ENCODE data around the gene DISP2.

Gene DISP2

DNA sequence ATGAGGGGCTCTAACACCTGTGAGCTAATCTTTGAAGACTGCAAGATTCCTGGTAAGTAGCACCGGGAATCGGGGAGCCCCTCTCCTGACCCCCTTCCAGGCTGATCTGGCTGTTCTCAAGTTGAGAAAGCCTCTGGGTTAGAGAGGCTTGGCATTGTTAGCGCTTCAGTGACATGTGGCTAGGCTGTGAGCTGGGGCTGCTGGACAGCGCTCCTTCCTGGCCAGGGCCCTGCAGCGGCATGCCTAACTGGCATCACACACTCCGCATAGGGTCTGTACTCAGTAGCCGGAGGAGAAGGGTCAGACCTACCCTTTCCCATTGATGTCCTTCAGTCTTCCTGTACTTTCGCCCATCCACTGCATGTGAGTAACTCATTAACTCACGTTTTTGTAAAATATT, 55.0 kb downstream of the DISP2 start:
- H3K9me3 ChIP-seq (ENCODE audit: severe bottlenecking), result no peaks in the 10 kb centered on the region
- H3K27ac ChIP-seq, result no peak overlapping the region
- H3K36me3 ChIP-seq, result peaks cover 66% of the 10 kb centered on the region
- DNase-seq, result no peak
- no peaks in the 10 kb centered on the region for H3K27me3 ChIP-seq (ENCODE audit: insufficient read depth, low read depth, severe bottlenecking)
- no peak overlapping the region for H3K4me3 ChIP-seq (ENCODE audit: low read depth, low read length)
- TF ChIP-seq, protein P1, sequence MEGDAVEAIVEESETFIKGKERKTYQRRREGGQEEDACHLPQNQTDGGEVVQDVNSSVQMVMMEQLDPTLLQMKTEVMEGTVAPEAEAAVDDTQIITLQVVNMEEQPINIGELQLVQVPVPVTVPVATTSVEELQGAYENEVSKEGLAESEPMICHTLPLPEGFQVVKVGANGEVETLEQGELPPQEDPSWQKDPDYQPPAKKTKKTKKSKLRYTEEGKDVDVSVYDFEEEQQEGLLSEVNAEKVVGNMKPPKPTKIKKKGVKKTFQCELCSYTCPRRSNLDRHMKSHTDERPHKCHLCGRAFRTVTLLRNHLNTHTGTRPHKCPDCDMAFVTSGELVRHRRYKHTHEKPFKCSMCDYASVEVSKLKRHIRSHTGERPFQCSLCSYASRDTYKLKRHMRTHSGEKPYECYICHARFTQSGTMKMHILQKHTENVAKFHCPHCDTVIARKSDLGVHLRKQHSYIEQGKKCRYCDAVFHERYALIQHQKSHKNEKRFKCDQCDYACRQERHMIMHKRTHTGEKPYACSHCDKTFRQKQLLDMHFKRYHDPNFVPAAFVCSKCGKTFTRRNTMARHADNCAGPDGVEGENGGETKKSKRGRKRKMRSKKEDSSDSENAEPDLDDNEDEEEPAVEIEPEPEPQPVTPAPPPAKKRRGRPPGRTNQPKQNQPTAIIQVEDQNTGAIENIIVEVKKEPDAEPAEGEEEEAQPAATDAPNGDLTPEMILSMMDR (IDR thresholded peaks at IDR 0.05; ENCODE audit: low read depth, low read length), result no peak

DNA sequence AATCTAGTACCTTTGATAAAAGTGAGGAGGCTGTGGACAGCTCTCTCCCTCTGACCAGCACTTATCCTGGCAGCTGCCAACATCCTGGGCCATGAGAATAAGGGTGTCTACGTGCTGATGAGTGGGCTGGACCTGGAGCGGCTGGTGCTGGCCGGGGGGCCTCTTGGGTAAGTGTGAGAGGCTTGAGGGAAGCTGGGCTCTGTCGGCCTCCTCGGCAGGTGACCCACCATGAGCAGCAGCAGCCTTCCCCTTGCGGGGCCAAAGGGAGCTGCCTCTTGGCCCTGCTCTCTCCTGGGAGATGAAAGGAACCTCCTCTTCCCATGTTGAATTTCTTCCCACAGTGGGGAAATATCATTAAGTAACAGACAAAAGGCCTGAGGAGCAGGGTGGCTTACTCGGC, 56.8 kb downstream of the DISP2 start:
- H3K9me3 ChIP-seq (ENCODE audit: severe bottlenecking), result no peaks in the 10 kb centered on the region
- peaks cover 72% of the 10 kb centered on the region for H3K36me3 ChIP-seq
- no peak for DNase-seq
- H3K27me3 ChIP-seq (ENCODE audit: insufficient read depth, low read depth, severe bottlenecking), result no peaks in the 10 kb centered on the region
- TF ChIP-seq, protein P1 (IDR thresholded peaks at IDR 0.05; ENCODE audit: low read depth, low read length), result no peak
- H3K27ac ChIP-seq, result no peak overlapping the region
- no peak overlapping the region for H3K4me3 ChIP-seq (ENCODE audit: low read depth, low read length)

DNA sequence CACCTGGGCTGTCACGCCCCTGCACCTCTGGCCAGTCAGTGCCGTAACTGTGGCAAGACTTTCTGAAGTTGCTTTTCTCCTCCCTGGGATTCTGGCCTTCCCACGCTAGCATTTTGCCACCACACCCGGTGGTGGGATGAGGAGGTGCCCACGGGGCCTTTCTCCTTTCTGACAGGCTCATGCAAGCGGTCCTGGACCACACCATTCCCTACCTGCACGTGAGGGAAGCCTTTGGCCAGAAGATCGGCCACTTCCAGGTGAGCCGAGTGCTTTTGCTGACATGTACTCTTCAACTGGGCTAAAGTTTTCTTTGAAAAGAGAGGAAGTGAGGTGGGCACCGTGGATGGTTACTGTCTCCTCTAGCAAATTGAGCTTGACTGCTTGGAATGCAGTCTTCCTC, 57.2 kb downstream of the DISP2 start:
- DNase-seq, result no peak
- TF ChIP-seq, protein P1 (IDR thresholded peaks at IDR 0.05; ENCODE audit: low read depth, low read length), result no peak
- no peak overlapping the region for H3K27ac ChIP-seq
- H3K27me3 ChIP-seq (ENCODE audit: insufficient read depth, low read depth, severe bottlenecking), result no peaks in the 10 kb centered on the region
- H3K36me3 ChIP-seq, result peaks cover 69% of the 10 kb centered on the region
- no peaks in the 10 kb centered on the region for H3K9me3 ChIP-seq (ENCODE audit: severe bottlenecking)
- no peak overlapping the region for H3K4me3 ChIP-seq (ENCODE audit: low read depth, low read length)

DNA sequence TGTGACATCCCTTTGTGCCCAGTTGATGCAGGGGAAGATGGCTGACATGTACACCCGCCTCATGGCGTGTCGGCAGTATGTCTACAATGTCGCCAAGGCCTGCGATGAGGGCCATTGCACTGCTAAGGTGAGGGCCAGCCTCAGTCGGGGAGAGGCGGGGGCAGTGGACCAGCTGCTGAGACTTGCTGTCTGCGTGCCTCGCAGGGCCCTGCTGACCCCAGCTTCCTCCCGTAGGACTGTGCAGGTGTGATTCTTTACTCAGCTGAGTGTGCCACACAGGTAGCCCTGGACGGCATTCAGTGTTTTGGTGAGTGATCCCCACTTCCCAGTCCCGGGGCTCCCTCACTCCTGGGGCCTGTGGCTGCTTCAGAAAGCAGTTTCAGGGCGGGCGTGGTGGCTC, 58.0 kb downstream of the DISP2 start:
- no peak overlapping the region for H3K27ac ChIP-seq
- no peak for DNase-seq
- H3K9me3 ChIP-seq (ENCODE audit: severe bottlenecking), result no peaks in the 10 kb centered on the region
- no peak overlapping the region for H3K4me3 ChIP-seq (ENCODE audit: low read depth, low read length)
- peaks cover 60% of the 10 kb centered on the region for H3K36me3 ChIP-seq
- TF ChIP-seq, protein P1 (IDR thresholded peaks at IDR 0.05; ENCODE audit: low read depth, low read length), result no peak
- H3K27me3 ChIP-seq (ENCODE audit: insufficient read depth, low read depth, severe bottlenecking), result no peaks in the 10 kb centered on the region

DNA sequence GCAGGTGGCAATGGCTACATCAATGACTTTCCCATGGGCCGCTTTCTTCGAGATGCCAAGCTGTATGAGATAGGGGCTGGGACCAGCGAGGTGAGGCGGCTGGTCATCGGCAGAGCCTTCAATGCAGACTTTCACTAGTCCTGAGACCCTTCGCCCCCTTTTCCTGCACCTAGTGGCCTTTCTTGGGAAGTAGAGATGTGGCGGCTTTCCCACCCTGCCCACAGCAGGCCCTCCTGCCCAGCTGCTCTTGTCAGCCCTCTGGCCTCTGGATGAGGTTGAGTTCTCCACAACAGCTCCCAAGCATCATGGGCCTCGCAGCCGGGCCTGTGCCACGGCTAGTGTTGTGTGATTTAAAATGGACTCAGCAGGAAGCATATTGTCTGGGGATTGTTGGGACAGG, 60.1 kb downstream of the DISP2 start:
- no peak for DNase-seq
- H3K27me3 ChIP-seq (ENCODE audit: insufficient read depth, low read depth, severe bottlenecking), result no peaks in the 10 kb centered on the region
- H3K36me3 ChIP-seq, result peaks cover 43% of the 10 kb centered on the region
- H3K9me3 ChIP-seq (ENCODE audit: severe bottlenecking), result no peaks in the 10 kb centered on the region
- no peak overlapping the region for H3K4me3 ChIP-seq (ENCODE audit: low read depth, low read length)
- H3K27ac ChIP-seq, result no peak overlapping the region
- TF ChIP-seq, protein P1 (IDR thresholded peaks at IDR 0.05; ENCODE audit: low read depth, low read length), result no peak

DNA sequence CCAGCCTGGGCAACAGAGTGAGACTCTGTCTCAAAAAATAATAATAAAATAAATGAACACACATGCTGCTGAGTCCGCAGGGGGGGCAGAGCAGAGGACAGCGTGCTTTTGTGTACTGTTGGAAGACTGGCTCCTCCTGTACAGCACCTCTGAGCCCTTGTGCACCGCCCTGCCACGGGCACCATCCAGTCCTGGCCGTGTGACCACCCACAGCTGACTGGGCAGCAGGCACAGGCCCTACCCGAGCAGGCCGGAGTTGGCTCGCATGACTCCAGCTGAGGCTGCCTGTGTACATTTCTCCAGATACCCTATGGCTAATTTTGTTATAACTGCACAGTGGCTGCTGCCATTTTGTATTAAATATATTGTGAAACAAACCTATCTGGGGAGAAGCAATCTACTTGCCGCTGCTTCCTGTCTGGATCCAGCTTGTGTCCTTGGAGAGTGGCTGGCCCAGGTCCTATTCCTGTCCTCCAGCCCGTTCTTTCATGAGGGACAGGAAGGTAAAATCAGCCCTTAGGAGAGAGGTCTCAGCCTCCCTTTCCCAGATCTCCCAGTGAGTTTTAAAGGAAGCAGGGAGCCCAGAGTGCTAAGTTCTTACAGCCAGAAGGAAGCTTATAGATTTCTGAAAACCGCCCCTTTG, 62.2 kb downstream of the DISP2 start:
- no peak for DNase-seq
- Histone ChIP-seq H3K9me3 (ENCODE audit: severe bottlenecking) (no peaks in the 10 kb centered on the region), H3K27ac (peak overlapping the region; percentile 85), H3K4me3 (ENCODE audit: low read depth, low read length) (no peak overlapping the region), H3K27me3 (ENCODE audit: insufficient read depth, low read depth, severe bottlenecking) (no peaks in the 10 kb centered on the region), H3K36me3 (peaks cover 29% of the 10 kb centered on the region)
- TF ChIP-seq, protein P1 (IDR thresholded peaks at IDR 0.05; ENCODE audit: low read depth, low read length), result no peak
